Endothelial cell of umbilical vein (primary cell): ENCODE measurements around the gene TPM2. TPM values are rescaled to one million over a fixed set of nuclear protein-coding genes. Genes with fewer than 3 reads are reported as not detected.

Experiments used
- BruUV-seq: library from RNA; stranded (reverse); fragments of 400-500 nt; replicated peaks from 2 replicates; lab custom pipeline; 2021; lab: Mats Ljungman, UMichigan
- CTCF ChIA-PET: fragments of 300-600, 350-600 bp; sonication (Branson Sonifier 250); formaldehyde crosslinking; loops from one replicate; lab custom pipeline; 2021; ENCODE audit warnings: antibody characterized with exemption, inconsistent platforms; lab: Charles Lee
- POLR2A ChIA-PET: fragments of 300-600, 350-600 bp; sonication (Branson Sonifier 250); formaldehyde crosslinking; loops from one replicate; lab custom pipeline; 2021; ENCODE audit warnings: antibody characterized with exemption, inconsistent platforms; lab: Charles Lee
- DNase-seq: peaks from one replicate; pipeline ENCODE4 v3.0.0-alpha.2; 2011; ENCODE audit warnings: low read depth, low spot score
- FAIRE-seq: peaks from 2 replicates; lab custom pipeline; 2011; peaks lifted over from hg19 to GRCh38; lab: Jason Lieb, UNC
- H2AFZ ChIP-seq: 2 replicates; pipeline ENCODE4 v1.6.0; 2012; ENCODE audit warnings: low read depth, low read length, control low read depth, inconsistent platforms
- H3K27ac ChIP-seq: 2 replicates; pipeline ENCODE4 v1.5.1; 2011; ENCODE audit warnings: low read depth, mild to moderate bottlenecking, control low read depth, low read length, moderate library complexity; ENCODE audit not compliant: insufficient read depth
- H3K27me3 ChIP-seq, 2 experiments: 2 replicates each; pipeline versions ENCODE4 v1.6.0 to v1.6.1; 2011; ENCODE audit warnings: low read length in 2 of 2, mixed read lengths in 1 of 2; ENCODE audit not compliant: control insufficient read depth in 2 of 2, insufficient read depth in 2 of 2
- H3K36me3 ChIP-seq, 2 experiments: 2 replicates in 1 of 2; 3 replicates in 1 of 2; pipeline ENCODE4 v1.5.1; 2011; ENCODE audit warnings: low read length in 2 of 2, mild to moderate bottlenecking in 1 of 2, moderate library complexity in 1 of 2; ENCODE audit not compliant: control insufficient read depth in 2 of 2, insufficient read depth in 2 of 2; ENCODE audit errors: extremely low read depth in 1 of 2
- H3K4me1 ChIP-seq: 3 replicates; pipeline ENCODE4 v1.5.1; 2011; ENCODE audit warnings: mild to moderate bottlenecking, low read length; ENCODE audit not compliant: control insufficient read depth, insufficient read depth; ENCODE audit errors: extremely low read depth
- H3K4me2 ChIP-seq: 2 replicates; pipeline ENCODE4 v1.6.1; 2011; ENCODE audit warnings: low read length, control low read depth, mixed read lengths; ENCODE audit not compliant: insufficient read depth
- H3K4me3 ChIP-seq, 3 experiments: fragments of 200-600 bp in 1 of 3; sonication (generic), shearing (Covaris generic) in 1 of 3; replicated peaks in 1 of 3; 2 replicates each; pipeline ENCODE4 v1.5.1; 2011 to 2016; ENCODE audit warnings: control low read depth in 3 of 3, low read length in 3 of 3, mild to moderate bottlenecking in 2 of 3, inconsistent platforms in 1 of 3, low read depth in 1 of 3, moderate library complexity in 1 of 3; ENCODE audit not compliant: insufficient read depth in 1 of 3
- H3K79me2 ChIP-seq: 2 replicates; pipeline ENCODE4 v1.6.0; 2012; ENCODE audit warnings: low read length, inconsistent platforms; ENCODE audit not compliant: control insufficient read depth, insufficient read depth
- H3K9ac ChIP-seq: replicated peaks from 2 replicates; pipeline ENCODE3; 2011; ENCODE audit warnings: low read length, control low read depth; ENCODE audit not compliant: insufficient read depth; ENCODE audit errors: extremely low read depth
- H3K9me1 ChIP-seq: replicated peaks from 3 replicates; pipeline ENCODE4 v1.6.0; 2011; ENCODE audit warnings: mild to moderate bottlenecking, low read length; ENCODE audit not compliant: control insufficient read depth, insufficient read depth; ENCODE audit errors: extremely low read depth
- H3K9me3 ChIP-seq: replicated peaks from 2 replicates; pipeline ENCODE4 v1.5.1; 2012; ENCODE audit warnings: low read length, inconsistent platforms; ENCODE audit not compliant: control insufficient read depth, insufficient read depth
- H4K20me1 ChIP-seq: replicated peaks from 2 replicates; pipeline ENCODE3; 2011; ENCODE audit warnings: mild to moderate bottlenecking, low read length; ENCODE audit not compliant: control insufficient read depth, insufficient read depth; ENCODE audit errors: extremely low read depth
- CTCF ChIP-seq, 2 donors: IDR thresholded peaks; 1 replicate in 1 of 2; 2 replicates in 1 of 2; pipeline ENCODE4 v1.5.1; 2011; ENCODE audit warnings: low read length in 2 of 2, mild to moderate bottlenecking in 2 of 2, moderate library complexity in 2 of 2, control low read depth in 1 of 2, inconsistent platforms in 1 of 2, low read depth in 1 of 2; ENCODE audit not compliant: insufficient read depth in 1 of 2; ENCODE audit errors: extremely low read depth in 1 of 2
- EZH2 ChIP-seq: IDR thresholded peaks from 2 replicates; pipeline ENCODE4 v1.6.1; 2012; ENCODE audit warnings: borderline replicate concordance, low read depth, mild to moderate bottlenecking, moderate library complexity, low read length, inconsistent platforms; ENCODE audit not compliant: severe bottlenecking
- FOS ChIP-seq: IDR thresholded peaks from 2 replicates; pipeline ENCODE4 v1.6.1; 2011; ENCODE audit warnings: mild to moderate bottlenecking, low read length, moderate library complexity, borderline replicate concordance; ENCODE audit not compliant: insufficient read depth
- GATA2 ChIP-seq: IDR thresholded peaks from 2 replicates; pipeline ENCODE4 v1.7.0; 2011; ENCODE audit warnings: low read depth, mild to moderate bottlenecking, moderate library complexity, mixed read lengths, low read length; ENCODE audit not compliant: insufficient read length, insufficient read depth
- JUN ChIP-seq: IDR thresholded peaks from 2 replicates; pipeline ENCODE4 v1.6.1; 2011; ENCODE audit warnings: borderline replicate concordance, low read depth; ENCODE audit not compliant: insufficient read length, insufficient read depth
- MAX ChIP-seq: IDR thresholded peaks from 2 replicates; pipeline ENCODE4 v1.6.1; 2011; ENCODE audit not compliant: insufficient read depth, insufficient read length
- MYC ChIP-seq: IDR thresholded peaks from one replicate; pipeline ENCODE4 v1.6.1; 2011; ENCODE audit warnings: mild to moderate bottlenecking, low read depth, low read length
- POLR2A ChIP-seq: IDR thresholded peaks from 2 replicates; pipeline ENCODE4 v1.6.1; 2012; ENCODE audit warnings: low read depth, mild to moderate bottlenecking, control low read depth, low read length
- POLR2AphosphoS5 ChIP-seq: IDR thresholded peaks from 2 replicates; pipeline ENCODE4 v1.6.1; 2012; ENCODE audit warnings: low read depth, mild to moderate bottlenecking, control low read depth, low read length, moderate library complexity; ENCODE audit not compliant: insufficient read depth
- dilution Hi-C: fragments of 300-500 bp; cut with MboI; formaldehyde crosslinking; loops from one replicate; pipeline ENCODE4 v1.15.0; 2019; ENCODE audit warnings: low sequenced_read_pairs; ENCODE audit not compliant: extremely low pct_ligation_motif_present
- intact Hi-C: fragments of 100-400 bp; cut with micrococcal nuclease; formaldehyde crosslinking; loops from one replicate; pipeline ENCODE4 v1.10.0; 2022
- polyA plus RNA-seq, 4 experiments: library from polyadenylated mRNA; depleted of rRNA in 3 of 4; stranded (reverse) in 3 of 4; unstranded in 1 of 4; fragments of >200 nt; gene quantifications; 2 replicates each; pipeline versions ENCODE4 v1.2.1 to v1.2.3, GENCODE V29; 2011 to 2012; ENCODE audit warnings: missing spikeins in 1 of 4
- total RNA-seq: library from RNA; stranded (reverse); gene quantifications from 2 replicates; pipeline ENCODE4 v1.2.3, GENCODE V29; 2021

TPM2 gene
- total and polyA plus RNA-seq, 2 donors (not counting 3 experiments of a cell fraction or from before 2014, with no cell fraction given) = 144 to 279 TPM

GRCh38 chr9:35652829-35653209 lies 36.9 kb downstream of the TPM2 start:
- Histone ChIP-seq H3K4me3 (no peak overlapping the region), H4K20me1 (no peaks in the 10 kb centered on the region), H3K27me3 (peaks cover 0 to 2% of the 10 kb centered on the region in 2 experiments), H3K4me1 (no peaks in the 10 kb centered on the region), H3K27ac (no peak overlapping the region), H3K4me2 (no peak overlapping the region), H3K9me3 (no peaks in the 10 kb centered on the region), H3K36me3 (no peaks in the 10 kb centered on the region), H3K79me2 (no peaks in the 10 kb centered on the region), H2AFZ (no peak overlapping the region), H3K9ac (no peak overlapping the region), H3K9me1 (no peaks in the 10 kb centered on the region)
- CTCF ChIA-PET = interaction anchor here (1.5 kb wide), 1 partner anchor 44 kb away, joined by 3 read pairs; no protein-coding TSS in a partner anchor
- TF ChIP-seq MAX = no peak
- TF ChIP-seq MYC = no peak
- no peak for TF ChIP-seq JUN
- no peak for TF ChIP-seq FOS
- TF ChIP-seq POLR2AphosphoS5 = no peak
- no peak for TF ChIP-seq EZH2
- BruUV-seq = no TSS peak
- FAIRE-seq (no peak), DNase-seq (no peak)
- intact Hi-C loops (no loop called here), dilution Hi-C loops (no loop called here)
- POLR2A ChIA-PET = no interaction called here

GRCh38 chr9:35651956-35652828 lies 37.5 kb downstream of the TPM2 start:
- Histone ChIP-seq H3K79me2 (no peaks in the 10 kb centered on the region), H3K4me3 (no peak overlapping the region), H2AFZ (no peak overlapping the region), H3K9me1 (no peaks in the 10 kb centered on the region), H3K27ac (no peak overlapping the region), H3K27me3 (peaks cover 0 to 2% of the 10 kb centered on the region in 2 experiments), H4K20me1 (no peaks in the 10 kb centered on the region), H3K36me3 (no peaks in the 10 kb centered on the region), H3K4me2 (no peak overlapping the region), H3K9me3 (no peaks in the 10 kb centered on the region), H3K4me1 (no peaks in the 10 kb centered on the region), H3K9ac (no peak overlapping the region)
- DNase-seq (no peak), FAIRE-seq (peak; percentile 49)
- intact Hi-C loops (no loop called here), dilution Hi-C loops (no loop called here)
- POLR2A ChIA-PET = no interaction called here
- no peak for TF ChIP-seq MYC
- no peak for TF ChIP-seq POLR2AphosphoS5
- TF ChIP-seq CTCF (IDR thresholded peaks at IDR 0.05; ENCODE audit: extremely low read depth in 1 of 2, insufficient read depth in 1 of 2, low read depth in 1 of 2, low read length in 2 of 2) = no peak
- no peak for TF ChIP-seq MAX
- TF ChIP-seq GATA2 = no peak
- TF ChIP-seq POLR2A = no peak
- TF ChIP-seq EZH2 = no peak
- no peak for TF ChIP-seq JUN
- TF ChIP-seq FOS = no peak
- CTCF ChIA-PET = no interaction called here
- BruUV-seq = no TSS peak
